H9 (cell line): Measurements from ENCODE around the gene EIF5A. TPM values are rescaled to one million over a fixed set of nuclear protein-coding genes. Genes with fewer than 3 reads are reported as not detected.

Experiments used
- DNase-seq: peaks from one replicate; pipeline ENCODE4 v3.0.0-alpha.2; 2017
- H2AFZ ChIP-seq: one replicate; pipeline ENCODE4 v1.6.1; 2013; ENCODE audit warnings: mild to moderate bottlenecking, low read length, control low read depth, moderate library complexity
- H2AK5ac ChIP-seq: 2 replicates; pipeline ENCODE4 v1.6.1; 2013; ENCODE audit warnings: low read length, control low read depth, mixed read lengths; ENCODE audit not compliant: insufficient read length
- H2BK120ac ChIP-seq: one replicate; pipeline ENCODE4 v1.6.1; 2013; ENCODE audit warnings: low read depth, mild to moderate bottlenecking, low read length, control low read depth, inconsistent platforms; ENCODE audit not compliant: poor library complexity, severe bottlenecking
- H2BK12ac ChIP-seq: 2 replicates; pipeline ENCODE4 v1.6.1; 2013; ENCODE audit warnings: low read length, control low read depth, mixed read lengths, low read depth; ENCODE audit not compliant: insufficient read length
- H2BK15ac ChIP-seq: 2 replicates; pipeline ENCODE4 v1.6.1; 2013; ENCODE audit warnings: low read depth, low read length, control low read depth
- H2BK20ac ChIP-seq: one replicate; pipeline ENCODE4 v1.6.1; 2013; ENCODE audit warnings: low read depth, mild to moderate bottlenecking, low read length, control low read depth, inconsistent platforms; ENCODE audit not compliant: poor library complexity, severe bottlenecking
- H2BK5ac ChIP-seq: 2 replicates; pipeline ENCODE4 v1.6.1; 2013; ENCODE audit warnings: low read length, control low read depth, mixed read lengths; ENCODE audit not compliant: insufficient read length
- H3K14ac ChIP-seq: 2 replicates; pipeline ENCODE4 v1.6.1; 2013; ENCODE audit warnings: low read length, control low read depth; ENCODE audit not compliant: insufficient read depth
- H3K18ac ChIP-seq: 2 replicates; pipeline ENCODE4 v1.6.1; 2013; ENCODE audit warnings: low read depth, mild to moderate bottlenecking, mixed read lengths, low read length, control low read depth; ENCODE audit not compliant: insufficient read length
- H3K23ac ChIP-seq: 2 replicates; pipeline ENCODE4 v1.6.1; 2013; ENCODE audit warnings: low read length, control low read depth, mixed read lengths, low read depth; ENCODE audit not compliant: insufficient read length
- H3K23me2 ChIP-seq: 2 replicates; pipeline ENCODE4 v1.6.1; 2013; ENCODE audit warnings: low read depth, mild to moderate bottlenecking, mixed read lengths, low read length, control low read depth; ENCODE audit not compliant: insufficient read length, poor library complexity, severe bottlenecking
- H3K27ac ChIP-seq: 2 replicates; pipeline ENCODE4 v1.5.1; 2013; ENCODE audit warnings: low read length, control low read depth, mixed read lengths, low read depth; ENCODE audit not compliant: insufficient read length
- H3K27me3 ChIP-seq: 2 replicates; pipeline ENCODE4 v1.6.1; 2013; ENCODE audit warnings: low read length, control low read depth, inconsistent platforms; ENCODE audit not compliant: insufficient read depth
- H3K4ac ChIP-seq: 2 replicates; pipeline ENCODE4 v1.6.1; 2013; ENCODE audit warnings: low read depth, mild to moderate bottlenecking, control low read depth, inconsistent platforms, low read length, moderate library complexity
- H3K4me1 ChIP-seq: 2 replicates; pipeline ENCODE4 v1.6.1; 2013; ENCODE audit warnings: low read length, control low read depth, inconsistent platforms; ENCODE audit not compliant: insufficient read depth
- H3K4me2 ChIP-seq: 2 replicates; pipeline ENCODE4 v1.6.1; 2013; ENCODE audit warnings: low read length, control low read depth, mixed read lengths; ENCODE audit not compliant: insufficient read length, insufficient read depth
- H3K56ac ChIP-seq: 2 replicates; pipeline ENCODE4 v1.6.1; 2013; ENCODE audit warnings: low read depth, mild to moderate bottlenecking, mixed read lengths, low read length, control low read depth; ENCODE audit not compliant: insufficient read length
- H3K79me1 ChIP-seq: 2 replicates; pipeline ENCODE4 v1.6.1; 2013; ENCODE audit warnings: low read depth, mild to moderate bottlenecking, moderate library complexity, low read length, control low read depth, inconsistent platforms; ENCODE audit not compliant: insufficient read depth, poor library complexity, severe bottlenecking
- H3K79me2 ChIP-seq: 2 replicates; pipeline ENCODE4 v1.6.1; 2013; ENCODE audit warnings: low read length, control low read depth, inconsistent platforms; ENCODE audit not compliant: insufficient read depth
- H3K9ac ChIP-seq: 2 replicates; pipeline ENCODE4 v1.6.1; 2013; ENCODE audit warnings: low read length, control low read depth, mixed read lengths; ENCODE audit not compliant: insufficient read length; ENCODE audit errors: extremely low read depth
- H3K9me3 ChIP-seq: one replicate; pipeline ENCODE4 v1.6.1; 2013; ENCODE audit warnings: low read depth, low read length, inconsistent platforms; ENCODE audit not compliant: control insufficient read depth
- H3T11ph ChIP-seq: one replicate; pipeline ENCODE4 v1.6.1; 2013; ENCODE audit warnings: mild to moderate bottlenecking, low read length, control low read depth, inconsistent platforms
- H4K20me1 ChIP-seq: one replicate; pipeline ENCODE4 v1.6.1; 2013; ENCODE audit not compliant: control insufficient read depth, insufficient read length, insufficient read depth
- H4K5ac ChIP-seq: 2 replicates; pipeline ENCODE4 v1.6.1; 2013; ENCODE audit warnings: low read depth, mild to moderate bottlenecking, mixed read lengths, low read length, control low read depth; ENCODE audit not compliant: insufficient read length
- H4K8ac ChIP-seq: replicated peaks from 2 replicates; pipeline ENCODE4 v1.6.1; 2013; ENCODE audit warnings: low read length, control low read depth, mixed read lengths, low read depth; ENCODE audit not compliant: insufficient read length
- H4K91ac ChIP-seq: 2 replicates; pipeline ENCODE4 v1.6.1; 2013; ENCODE audit warnings: low read depth, mild to moderate bottlenecking, moderate library complexity, mixed read lengths, low read length, control low read depth; ENCODE audit not compliant: insufficient read length
- H3K27ac Mint-ChIP-seq, 3 experiments: 2 replicates in 2 of 3; 3 replicates in 1 of 3; pipeline ENCODE4 v1.8.0; 2020 to 2021; ENCODE audit warnings: mixed read lengths in 3 of 3, mild to moderate bottlenecking in 1 of 3, moderate library complexity in 1 of 3
- H3K27me3 Mint-ChIP-seq: 2 replicates; pipeline ENCODE4 v1.8.0; 2021; ENCODE audit warnings: low read depth, mild to moderate bottlenecking, moderate library complexity, mixed read lengths
- H3K36me3 Mint-ChIP-seq, 3 experiments: 2 replicates in 2 of 3; 3 replicates in 1 of 3; pipeline ENCODE4 v1.8.0; 2020 to 2021; ENCODE audit warnings: low read depth in 3 of 3, mixed read lengths in 3 of 3; ENCODE audit not compliant: insufficient read depth in 1 of 3
- H3K4me1 Mint-ChIP-seq, 2 experiments: 2 replicates each; pipeline ENCODE4 v1.8.0; 2020; ENCODE audit warnings: mixed read lengths in 2 of 2
- H3K4me3 Mint-ChIP-seq, 2 experiments: 2 replicates in 1 of 2; 3 replicates in 1 of 2; pipeline ENCODE4 v1.8.0; 2020 to 2021; ENCODE audit warnings: mild to moderate bottlenecking in 2 of 2, mixed read lengths in 2 of 2, moderate library complexity in 1 of 2
- H3K9me3 Mint-ChIP-seq, 2 experiments: 2 replicates in 1 of 2; 3 replicates in 1 of 2; pipeline ENCODE4 v1.8.0; 2020; ENCODE audit warnings: mild to moderate bottlenecking in 2 of 2, mixed read lengths in 2 of 2, moderate library complexity in 1 of 2
- CTCF ChIP-seq: fragments of 200-600 bp; sonication (generic); conservative IDR thresholded peaks from 3 replicates; pipeline ENCODE4 v1.8.0; 2021; ENCODE audit warnings: antibody characterized with exemption, mild to moderate bottlenecking
- WGBS: extraction: QIAGEN DNeasy Blood & Tissue Kit; methylation state at CpG from one replicate; pipeline ENCODE4 v1.1.7; 2013; ENCODE audit warnings: missing lambda C conversion rate, low lambda C conversion rate, mixed read lengths; ENCODE audit not compliant: insufficient read length; ENCODE audit errors: extremely low coverage; 5-methylcytosine and 5-hydroxymethylcytosine counted together
- total RNA-seq: library from RNA; stranded (reverse); gene quantifications from 2 replicates; pipeline ENCODE4 v1.2.1, GENCODE V29; 2021

EIF5A gene
- total RNA-seq, 1 experiment from 2014 or later: 978 TPM

- no peak overlapping the region for H2BK12ac ChIP-seq
- H2AFZ ChIP-seq: no peak overlapping the region
- no CpG with 5 or more reads among the region's 37 CpGs for WGBS
- H3K27me3 ChIP-seq: no peaks in the 10 kb centered on the region
- H3K4ac ChIP-seq: no peak overlapping the region
- H2BK5ac ChIP-seq: no peak overlapping the region
- H4K8ac ChIP-seq: no peak overlapping the region
- no peak overlapping the region for H3K27ac ChIP-seq
- H3K18ac ChIP-seq: no peak overlapping the region
- H2BK120ac ChIP-seq: no peak overlapping the region
- 0 out of 2 replicates have a peak, but pooled peaks cover 2% of the 10 kb centered on the region for H3K4me1 ChIP-seq
- H3K9me3 ChIP-seq: no peaks in the 10 kb centered on the region
- H3K14ac ChIP-seq: no peak overlapping the region
- no peak for TF ChIP-seq CTCF
- no peaks in the 10 kb centered on the region for H4K20me1 ChIP-seq
- no peak overlapping the region for H3T11ph ChIP-seq
- no peak overlapping the region for H3K23ac ChIP-seq
- H3K79me2 ChIP-seq: no peaks in the 10 kb centered on the region; the same call in 1 of the 2 replicates
- no peak overlapping the region for H4K5ac ChIP-seq
- peaks cover 29 to 38% of the 10 kb centered on the region in 2 experiments for H3K4me1 Mint-ChIP-seq
- H3K4me2 ChIP-seq: no peak overlapping the region
- no peak overlapping the region for H2BK20ac ChIP-seq
- no peak overlapping the region for H2BK15ac ChIP-seq
- H3K27me3 Mint-ChIP-seq: peaks cover 8% of the 10 kb centered on the region
- no peaks in the 10 kb centered on the region for H3K9me3 Mint-ChIP-seq
- no peak overlapping the region for H3K27ac Mint-ChIP-seq
- no peak overlapping the region for H2AK5ac ChIP-seq
- no peak overlapping the region for H4K91ac ChIP-seq
- DNase-seq: no peak
- no peaks in the 10 kb centered on the region for H3K79me1 ChIP-seq
- H3K9ac ChIP-seq: no peak overlapping the region
- H3K4me3 Mint-ChIP-seq: peak overlapping the region; percentile 72 to 83
- H3K36me3 Mint-ChIP-seq: no peaks in the 10 kb centered on the region; a peak in 1 of 7 replicates
- H3K56ac ChIP-seq: no peak overlapping the region
- H3K23me2 ChIP-seq: peaks cover 12% of the 10 kb centered on the region
These were observed 45.6 kb downstream of the EIF5A start for GRCh38 chr17:7352910-7353635.
